ENCODE results near the gene DAP.
A peak's percentile ranks its signal among the peaks of the same experiment; 100 is the strongest.

DAP gene, protein sequence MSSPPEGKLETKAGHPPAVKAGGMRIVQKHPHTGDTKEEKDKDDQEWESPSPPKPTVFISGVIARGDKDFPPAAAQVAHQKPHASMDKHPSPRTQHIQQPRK

DNA sequence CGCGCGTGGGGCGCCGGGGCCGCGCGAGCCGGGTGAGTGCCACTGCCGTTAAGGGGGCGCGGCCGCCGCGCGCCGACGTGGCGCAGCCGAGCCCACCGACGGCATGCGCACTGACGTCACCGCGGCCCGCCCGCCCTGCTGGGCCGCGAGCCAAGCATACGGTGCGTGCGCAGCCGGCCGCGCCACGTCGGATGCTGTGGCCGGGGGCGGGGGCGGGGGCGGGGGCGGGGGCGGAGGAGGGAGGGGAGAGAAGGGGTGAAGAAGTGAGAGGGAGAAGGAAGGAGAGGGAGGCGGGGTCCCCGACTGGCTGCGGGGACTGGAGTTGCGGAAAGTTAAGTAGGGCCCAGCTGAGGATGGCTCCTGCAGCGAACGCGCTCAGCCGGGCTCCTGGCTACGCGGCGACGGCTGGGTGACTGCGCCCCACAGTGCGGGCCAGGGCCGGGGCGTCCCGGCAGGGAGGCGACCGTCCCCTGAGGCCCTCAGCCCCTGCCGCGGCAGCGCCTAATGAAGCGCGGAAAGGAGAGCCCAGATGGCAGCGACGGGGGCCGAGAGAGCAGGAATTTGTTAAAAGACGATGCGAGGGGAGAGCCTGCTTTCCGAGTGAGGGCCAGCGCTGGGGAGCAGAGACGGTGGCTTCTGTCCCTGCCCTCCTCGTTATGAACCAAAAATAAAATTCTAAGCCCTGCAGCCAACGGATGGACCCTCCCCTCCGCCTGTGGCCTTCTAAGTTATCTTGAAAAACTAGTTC lies at the start of gene DAP:
Gene DAP, minus strand, starts transcription at position 50 of the 748 bp plus-strand sequence. CDS start 166 bp downstream, outside the sequence.
- DNase-seq (ENCODE audit: low read depth) = peak; percentile 84
- peak within 1 kb of the TSS; percentile 58 for H3K4me3 ChIP-seq (ENCODE audit: low read length)
- TF ChIP-seq, protein P1, sequence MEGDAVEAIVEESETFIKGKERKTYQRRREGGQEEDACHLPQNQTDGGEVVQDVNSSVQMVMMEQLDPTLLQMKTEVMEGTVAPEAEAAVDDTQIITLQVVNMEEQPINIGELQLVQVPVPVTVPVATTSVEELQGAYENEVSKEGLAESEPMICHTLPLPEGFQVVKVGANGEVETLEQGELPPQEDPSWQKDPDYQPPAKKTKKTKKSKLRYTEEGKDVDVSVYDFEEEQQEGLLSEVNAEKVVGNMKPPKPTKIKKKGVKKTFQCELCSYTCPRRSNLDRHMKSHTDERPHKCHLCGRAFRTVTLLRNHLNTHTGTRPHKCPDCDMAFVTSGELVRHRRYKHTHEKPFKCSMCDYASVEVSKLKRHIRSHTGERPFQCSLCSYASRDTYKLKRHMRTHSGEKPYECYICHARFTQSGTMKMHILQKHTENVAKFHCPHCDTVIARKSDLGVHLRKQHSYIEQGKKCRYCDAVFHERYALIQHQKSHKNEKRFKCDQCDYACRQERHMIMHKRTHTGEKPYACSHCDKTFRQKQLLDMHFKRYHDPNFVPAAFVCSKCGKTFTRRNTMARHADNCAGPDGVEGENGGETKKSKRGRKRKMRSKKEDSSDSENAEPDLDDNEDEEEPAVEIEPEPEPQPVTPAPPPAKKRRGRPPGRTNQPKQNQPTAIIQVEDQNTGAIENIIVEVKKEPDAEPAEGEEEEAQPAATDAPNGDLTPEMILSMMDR (IDR thresholded peaks at IDR 0.05; ENCODE audit: insufficient read depth, low read depth, low read length, missing control alignments) = no peak

DNA sequence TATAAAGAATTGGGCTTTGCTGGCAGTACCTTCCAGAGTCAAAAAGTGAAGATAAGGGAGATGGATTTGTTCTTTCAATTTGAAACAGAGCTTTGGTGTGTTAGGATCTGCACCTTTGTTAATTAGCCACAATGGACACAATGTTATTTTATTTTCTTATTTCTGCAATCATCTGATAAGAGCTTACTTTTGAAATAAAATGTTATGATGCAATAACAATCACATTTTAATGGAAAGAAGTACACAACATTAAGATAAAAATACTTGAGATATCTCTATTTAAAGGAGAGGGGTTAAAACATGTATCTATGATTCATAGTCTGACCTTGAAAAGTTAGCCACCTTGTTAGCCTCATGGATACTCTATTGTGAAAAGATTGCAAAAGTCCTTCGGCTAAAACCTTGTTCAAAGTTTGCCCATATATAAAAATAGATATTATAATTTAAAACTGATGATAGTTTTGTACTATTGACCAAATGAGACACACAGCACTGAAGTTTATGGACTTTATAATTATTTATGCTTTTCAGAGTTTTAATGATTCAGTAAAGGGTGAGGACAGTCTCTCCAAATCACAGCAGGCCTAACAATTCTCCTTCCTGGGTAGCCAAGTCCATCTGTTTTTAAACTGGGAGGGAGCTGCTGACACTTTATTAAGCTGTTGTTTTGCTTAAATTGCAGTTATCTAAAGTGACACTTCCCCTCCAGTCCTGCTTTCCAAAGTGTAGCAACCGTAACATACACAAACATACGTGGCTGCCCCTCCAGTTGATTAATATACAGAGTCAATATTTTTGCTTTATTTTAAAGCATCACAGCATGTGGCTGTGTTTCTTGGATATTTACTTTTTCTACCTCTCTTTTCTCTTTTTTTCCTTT lies 47.6 kb upstream of the DAP start:
- no peak overlapping the region for H3K4me3 ChIP-seq (ENCODE audit: low read length)
- DNase-seq (ENCODE audit: low read depth) = no peak
- TF ChIP-seq, protein P1 (IDR thresholded peaks at IDR 0.05; ENCODE audit: insufficient read depth, low read depth, low read length, missing control alignments) = no peak

DNA sequence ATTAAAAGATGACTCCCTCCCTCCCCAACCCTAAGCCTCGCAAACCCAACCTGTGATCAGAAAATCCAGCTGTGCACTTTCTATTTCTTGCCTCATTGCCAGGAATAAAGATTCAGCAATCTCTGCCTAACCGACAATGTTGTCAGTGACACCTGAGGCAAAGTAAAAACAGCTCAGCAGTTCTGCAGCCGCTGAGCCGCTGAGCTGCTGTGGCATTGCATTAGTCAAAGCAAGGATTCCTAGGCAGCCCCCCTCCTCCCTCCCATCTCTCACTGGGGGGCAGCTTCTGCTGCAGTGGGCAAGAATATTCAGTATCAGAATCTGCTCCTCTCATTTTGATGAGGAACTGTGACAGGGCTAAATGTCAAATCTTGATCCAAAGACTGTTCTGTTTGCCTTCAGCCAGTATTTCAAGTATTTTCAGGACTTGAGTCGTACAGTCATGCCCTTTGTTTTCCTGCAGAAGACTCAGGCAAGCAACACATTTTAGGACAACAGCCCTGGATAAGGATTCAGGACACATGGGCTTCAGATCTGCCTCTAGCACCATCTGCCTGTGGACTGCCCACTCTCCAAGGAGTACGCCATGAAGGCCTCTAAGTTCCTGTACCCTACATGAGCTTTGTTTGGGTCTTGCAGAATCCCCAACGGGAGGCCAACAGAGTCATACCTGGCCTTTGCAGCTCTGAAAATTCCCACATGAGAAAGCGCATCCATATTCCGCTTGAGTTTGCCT lies 41.1 kb upstream of the DAP start:
- peak; percentile 32 for DNase-seq (ENCODE audit: low read depth)
- TF ChIP-seq, protein P1 (IDR thresholded peaks at IDR 0.05; ENCODE audit: insufficient read depth, low read depth, low read length, missing control alignments) = no peak
- no peak overlapping the region for H3K4me3 ChIP-seq (ENCODE audit: low read length)

DNA sequence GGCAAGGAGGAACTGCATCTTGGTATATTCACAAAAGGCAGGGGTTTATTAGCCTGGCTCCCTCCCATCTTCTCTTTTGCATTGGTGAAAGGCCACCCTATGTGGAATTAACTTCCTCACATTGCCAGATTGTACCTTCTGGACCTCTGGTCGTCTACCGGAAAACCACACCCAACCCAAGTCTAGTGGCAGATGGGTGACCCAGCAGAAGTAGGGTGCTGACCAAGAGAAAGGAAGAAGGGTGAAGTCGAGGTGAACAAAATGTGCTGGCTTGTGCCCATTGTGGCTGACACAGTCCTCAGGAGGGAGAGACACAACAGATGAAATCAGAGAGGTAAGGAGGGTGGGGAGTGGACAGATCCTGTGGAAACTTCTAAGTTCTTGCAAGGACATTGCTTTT lies 39.8 kb upstream of the DAP start:
- no peak for DNase-seq (ENCODE audit: low read depth)
- no peak overlapping the region for H3K4me3 ChIP-seq (ENCODE audit: low read length)
- TF ChIP-seq, protein P1 (IDR thresholded peaks at IDR 0.05; ENCODE audit: insufficient read depth, low read depth, low read length, missing control alignments) = no peak

DNA sequence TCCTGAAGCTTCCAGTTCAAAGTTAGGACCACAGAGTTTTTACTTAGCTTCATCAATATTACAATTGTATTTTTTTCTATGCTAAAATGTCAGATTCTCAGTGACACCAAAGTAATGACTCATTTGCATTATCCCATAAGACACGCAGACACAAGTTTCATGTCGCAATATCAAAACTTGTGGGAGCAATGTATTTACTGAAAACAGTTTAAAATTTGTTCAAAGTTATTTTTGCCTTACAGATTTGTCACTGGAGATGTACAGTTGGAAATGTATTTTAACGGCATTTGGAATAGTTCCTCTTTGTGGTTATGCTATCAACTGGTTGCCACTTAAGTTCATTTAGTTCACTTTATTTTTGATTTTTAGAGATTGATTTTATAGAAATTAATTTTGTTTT lies 36.2 kb upstream of the DAP start:
- peak; percentile 68 for DNase-seq (ENCODE audit: low read depth)
- H3K4me3 ChIP-seq (ENCODE audit: low read length) = no peak overlapping the region
- TF ChIP-seq, protein P1 (IDR thresholded peaks at IDR 0.05; ENCODE audit: insufficient read depth, low read depth, low read length, missing control alignments) = no peak

DNA sequence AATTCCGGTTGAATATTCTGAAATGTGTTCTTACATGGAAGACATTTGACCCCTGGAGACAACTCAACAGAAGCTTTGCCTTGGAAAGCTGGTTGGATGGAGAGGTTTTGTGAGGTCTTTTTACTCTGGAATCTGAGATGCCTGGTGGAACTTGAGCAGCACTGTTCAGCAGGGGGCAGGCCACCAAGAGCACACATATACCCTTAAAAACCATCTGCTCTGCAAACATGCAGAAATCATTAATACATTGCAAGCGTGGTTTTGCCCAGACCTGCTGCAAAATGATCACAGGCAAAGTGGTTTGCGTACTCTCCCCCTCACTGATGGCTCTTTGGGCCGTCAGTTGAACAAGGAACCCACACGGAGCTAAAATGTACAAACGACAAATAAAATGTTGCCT lies 32.8 kb upstream of the DAP start:
- TF ChIP-seq, protein P1 (IDR thresholded peaks at IDR 0.05; ENCODE audit: insufficient read depth, low read depth, low read length, missing control alignments) = no peak
- DNase-seq (ENCODE audit: low read depth) = no peak
- no peak overlapping the region for H3K4me3 ChIP-seq (ENCODE audit: low read length)
